Natural killer cell (primary cell): ENCODE results near the gene MRPL24. TPM values are rescaled to one million over a fixed set of nuclear protein-coding genes. Genes with fewer than 3 reads are reported as not detected.

Source experiments
- ATAC-seq, 3 donors: fragments of 150-1000 bp in 2 of 3; fragments of 200-7000 bp in 1 of 3; cut with Tn5 transposase; 1 replicate in 1 of 3; 2 replicates in 2 of 3; pipeline ENCODE4 v1.10.0; 2021; ENCODE audit warnings: mild to moderate bottlenecking in 2 of 3, moderate library complexity in 2 of 3
- DNase-seq, 2 donors: peaks; one replicate each; pipeline versions ENCODE4 v3.0.0 to v3.0.0-alpha.2; 2013 to 2021; ENCODE audit warnings: mixed read lengths in 1 of 2
- H3K27ac ChIP-seq: one replicate; pipeline ENCODE4 v1.5.1; 2013; ENCODE audit warnings: mild to moderate bottlenecking, low read length
- H3K27me3 ChIP-seq: one replicate; pipeline ENCODE4 v1.6.1; 2013; ENCODE audit warnings: low read length; ENCODE audit not compliant: control insufficient read depth, insufficient read depth
- H3K36me3 ChIP-seq: one replicate; pipeline ENCODE4 v1.6.1; 2013; ENCODE audit warnings: low read length; ENCODE audit not compliant: control insufficient read depth, insufficient read depth
- H3K4me1 ChIP-seq: one replicate; pipeline ENCODE4 v1.6.1; 2013; ENCODE audit warnings: low read length; ENCODE audit not compliant: control insufficient read depth, insufficient read depth
- H3K4me3 ChIP-seq: one replicate; pipeline ENCODE4 v1.5.1; 2013; ENCODE audit warnings: low read length
- H3K9me3 ChIP-seq: one replicate; pipeline ENCODE4 v1.6.1; 2013; ENCODE audit warnings: low read length; ENCODE audit not compliant: control insufficient read depth, insufficient read depth
- H3K27ac Mint-ChIP-seq, 2 donors: one replicate each; pipeline ENCODE4 v1.8.0; 2022; ENCODE audit warnings: mild to moderate bottlenecking in 2 of 2, mixed read lengths in 2 of 2, moderate library complexity in 1 of 2
- H3K27me3 Mint-ChIP-seq, 2 donors: one replicate each; pipeline ENCODE4 v1.8.0; 2022; ENCODE audit warnings: low read depth in 2 of 2, mixed read lengths in 2 of 2
- H3K36me3 Mint-ChIP-seq: one replicate; pipeline ENCODE4 v1.8.0; 2022; ENCODE audit warnings: mixed read lengths
- H3K4me1 Mint-ChIP-seq, 2 donors: one replicate each; pipeline ENCODE4 v1.8.0; 2022; ENCODE audit warnings: mixed read lengths in 2 of 2
- H3K4me3 Mint-ChIP-seq: one replicate; pipeline ENCODE4 v1.8.0; 2022; ENCODE audit warnings: mild to moderate bottlenecking, moderate library complexity, mixed read lengths
- H3K9me3 Mint-ChIP-seq, 2 donors: one replicate each; pipeline ENCODE4 v1.8.0; 2022; ENCODE audit warnings: mixed read lengths in 2 of 2
- WGBS: methylation state at CpG from one replicate; pipeline ENCODE4 v1.1.7; 2013; ENCODE audit warnings: missing lambda C conversion rate; ENCODE audit not compliant: insufficient coverage; 5-methylcytosine and 5-hydroxymethylcytosine counted together
- intact Hi-C: fragments of 100-400 bp; cut with micrococcal nuclease; formaldehyde crosslinking; loops from one replicate; pipeline ENCODE4 v1.14.2; 2022
- total RNA-seq, 4 donors: library from RNA; stranded (reverse); fragments of 120-200 nt in 1 of 4; gene quantifications; one replicate each; pipeline versions ENCODE4 v1.2.3 to v1.2.4, GENCODE V29; 2013 to 2022
- TF ChIP-seq, protein P1 (sequence below): fragments of 200-600 bp; IDR thresholded peaks from one replicate; pipeline ENCODE4 v1.8.0; 2022; ENCODE audit warnings: antibody characterized with exemption

MRPL24 gene
- total RNA-seq, 3 donors from 2014 or later (not counting 1 experiment from before 2014, with no cell fraction given), result 15.9 to 19.7 (median 18.7) TPM

DNA sequence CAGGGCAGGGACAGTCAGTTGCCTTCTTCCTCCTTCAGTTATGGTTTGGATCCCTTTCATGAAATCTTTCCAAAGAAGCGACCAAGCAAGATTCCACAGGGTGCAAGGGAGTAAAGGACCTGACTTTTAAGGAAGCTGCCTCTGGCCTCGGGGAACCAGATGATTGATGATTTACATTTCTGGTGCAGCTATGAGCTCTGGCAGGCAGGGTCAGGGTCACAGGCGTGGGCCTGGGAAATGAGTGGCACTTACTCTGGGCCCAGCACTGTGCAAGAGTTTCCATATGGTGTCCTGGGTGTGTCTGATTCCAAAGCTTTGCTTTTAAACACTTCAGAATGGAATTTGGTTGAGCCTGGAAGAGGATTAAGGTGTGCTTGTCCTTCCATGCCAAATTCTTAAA, 28.3 kb downstream of the MRPL24 start:
- Histone ChIP-seq H3K4me3 (no peak overlapping the region), H3K27ac (no peak overlapping the region), H3K27me3 (no peaks in the 10 kb centered on the region), H3K36me3 (peaks cover 6% of the 10 kb centered on the region), H3K9me3 (no peaks in the 10 kb centered on the region), H3K4me1 (no peaks in the 10 kb centered on the region)
- 73% methylated on average over 3 of the region's 3 CpGs for WGBS
- Mint-ChIP-seq H3K27me3 (no peaks in the 10 kb centered on the region), H3K4me1 (peaks cover 5 to 20% of the 10 kb centered on the region in 2 donors), H3K9me3 (no peaks in the 10 kb centered on the region), H3K27ac (no peak overlapping the region), H3K4me3 (no peak overlapping the region), H3K36me3 (peaks cover 12% of the 10 kb centered on the region)
- TF ChIP-seq, protein P1, sequence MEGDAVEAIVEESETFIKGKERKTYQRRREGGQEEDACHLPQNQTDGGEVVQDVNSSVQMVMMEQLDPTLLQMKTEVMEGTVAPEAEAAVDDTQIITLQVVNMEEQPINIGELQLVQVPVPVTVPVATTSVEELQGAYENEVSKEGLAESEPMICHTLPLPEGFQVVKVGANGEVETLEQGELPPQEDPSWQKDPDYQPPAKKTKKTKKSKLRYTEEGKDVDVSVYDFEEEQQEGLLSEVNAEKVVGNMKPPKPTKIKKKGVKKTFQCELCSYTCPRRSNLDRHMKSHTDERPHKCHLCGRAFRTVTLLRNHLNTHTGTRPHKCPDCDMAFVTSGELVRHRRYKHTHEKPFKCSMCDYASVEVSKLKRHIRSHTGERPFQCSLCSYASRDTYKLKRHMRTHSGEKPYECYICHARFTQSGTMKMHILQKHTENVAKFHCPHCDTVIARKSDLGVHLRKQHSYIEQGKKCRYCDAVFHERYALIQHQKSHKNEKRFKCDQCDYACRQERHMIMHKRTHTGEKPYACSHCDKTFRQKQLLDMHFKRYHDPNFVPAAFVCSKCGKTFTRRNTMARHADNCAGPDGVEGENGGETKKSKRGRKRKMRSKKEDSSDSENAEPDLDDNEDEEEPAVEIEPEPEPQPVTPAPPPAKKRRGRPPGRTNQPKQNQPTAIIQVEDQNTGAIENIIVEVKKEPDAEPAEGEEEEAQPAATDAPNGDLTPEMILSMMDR, result no peak
- no peak for DNase-seq
- intact Hi-C loops, result no loop called here
- ATAC-seq, result no peak

DNA sequence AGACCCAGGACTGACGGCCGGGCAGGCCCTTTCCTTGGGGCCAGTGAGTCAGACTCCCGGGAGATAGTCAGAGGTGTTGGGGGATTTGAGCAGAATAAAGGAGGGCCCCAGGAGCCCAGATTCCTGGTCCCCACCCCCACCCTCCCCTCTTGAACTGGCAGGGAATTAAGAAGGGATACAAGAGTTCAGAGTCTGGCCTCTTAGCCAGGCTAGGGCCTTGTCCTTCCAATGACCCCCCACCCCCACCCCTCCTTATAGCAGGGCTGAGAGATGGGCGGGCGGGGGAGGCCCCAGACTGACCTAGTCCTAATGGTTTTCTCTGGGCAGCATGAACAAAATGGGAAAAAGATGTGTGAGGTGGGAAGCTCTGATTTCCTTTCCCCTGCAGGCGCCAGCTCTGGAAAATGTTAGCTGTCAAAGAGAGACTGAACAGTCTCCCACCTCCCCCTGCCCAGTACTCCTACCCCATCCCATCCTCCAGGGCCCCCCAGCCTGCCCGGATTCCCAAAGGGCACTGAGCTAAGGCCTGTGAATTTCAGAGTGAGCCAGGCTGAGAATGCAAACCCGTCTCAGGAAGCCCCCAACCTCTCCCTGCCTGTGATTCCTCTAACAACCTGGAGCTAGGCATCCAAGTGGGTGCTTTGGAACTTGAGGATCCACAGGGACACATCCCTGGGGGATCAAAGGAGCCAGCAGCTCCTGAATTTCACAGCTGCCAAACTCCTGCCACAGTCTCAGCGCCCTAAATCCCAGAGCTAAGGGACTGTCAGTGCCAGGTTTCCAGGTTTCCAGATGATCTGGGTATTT, 29.7 kb downstream of the MRPL24 start:
- DNase-seq (no peak), ATAC-seq (no peak)
- Mint-ChIP-seq H3K4me1 (peaks cover 6 to 26% of the 10 kb centered on the region in 2 donors), H3K36me3 (peaks cover 7% of the 10 kb centered on the region), H3K27me3 (peaks cover 0 to 3% of the 10 kb centered on the region in 2 donors), H3K9me3 (no peaks in the 10 kb centered on the region), H3K4me3 (no peak overlapping the region), H3K27ac (no peak overlapping the region)
- Histone ChIP-seq H3K27me3 (no peaks in the 10 kb centered on the region), H3K4me3 (no peak overlapping the region), H3K36me3 (peaks cover 3% of the 10 kb centered on the region), H3K27ac (no peak overlapping the region), H3K4me1 (peaks cover 9% of the 10 kb centered on the region), H3K9me3 (no peaks in the 10 kb centered on the region)
- TF ChIP-seq, protein P1, result no peak
- 94% methylated on average over 7 of the region's 9 CpGs for WGBS
- intact Hi-C loops, result no loop called here

DNA sequence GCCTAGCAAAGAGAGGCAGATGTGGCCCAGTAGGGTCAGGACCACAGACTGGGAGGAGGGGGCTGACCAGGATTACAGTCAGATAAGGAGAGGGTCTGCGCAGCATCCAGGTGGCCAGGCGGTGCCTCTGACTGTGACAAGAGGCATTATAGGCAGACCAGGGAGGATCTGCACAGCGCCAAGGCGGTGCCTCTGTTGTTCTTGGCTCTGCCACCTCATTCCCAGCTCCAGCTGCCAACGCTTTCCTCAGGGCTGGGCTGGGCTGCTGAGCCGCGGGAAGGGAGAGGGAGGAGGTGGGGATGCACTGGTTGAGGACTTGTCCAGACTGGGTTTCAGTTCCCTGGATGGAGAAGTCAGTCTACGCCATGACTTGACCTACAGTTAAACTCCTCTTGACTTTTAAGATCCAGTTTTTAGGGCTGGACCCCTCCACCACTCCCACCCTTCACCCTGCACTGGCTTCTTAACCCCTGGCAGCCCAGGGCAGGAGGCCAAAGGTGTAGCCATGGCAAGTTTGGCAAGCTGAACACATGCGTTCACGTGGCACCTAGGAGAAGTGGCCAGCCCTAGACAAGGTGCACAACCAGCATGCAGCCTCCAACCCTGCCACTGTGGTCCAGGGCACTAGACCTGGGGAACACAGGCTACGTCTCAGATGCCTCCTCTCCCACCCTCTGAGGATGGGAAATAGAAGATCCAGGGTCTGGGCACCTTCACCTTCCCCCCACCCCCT, 31.0 kb downstream of the MRPL24 start:
- no peak for ATAC-seq

More for the DNA sequence above, 31.0 kb downstream of the MRPL24 start:
- H3K9me3 ChIP-seq, result no peaks in the 10 kb centered on the region
- H3K27ac ChIP-seq, result no peak overlapping the region
- peaks cover 5% of the 10 kb centered on the region for H3K27me3 ChIP-seq
- no peak for DNase-seq
- H3K36me3 Mint-ChIP-seq, result no peaks in the 10 kb centered on the region
- H3K4me3 ChIP-seq, result no peak overlapping the region
- intact Hi-C loops, result no loop called here
- 85% methylated on average over 10 of the region's 11 CpGs for WGBS
- H3K4me1 ChIP-seq, result peaks cover 22% of the 10 kb centered on the region
- H3K4me1 Mint-ChIP-seq, result peaks cover 11 to 26% of the 10 kb centered on the region in 2 donors
- no peaks in the 10 kb centered on the region for H3K9me3 Mint-ChIP-seq
- TF ChIP-seq, protein P1, result no peak
- H3K4me3 Mint-ChIP-seq, result no peak overlapping the region
- peaks cover 0 to 6% of the 10 kb centered on the region in 2 donors for H3K27me3 Mint-ChIP-seq
- H3K27ac Mint-ChIP-seq, result no peak overlapping the region
- H3K36me3 ChIP-seq, result no peaks in the 10 kb centered on the region
